HepG2 (cell line): Measurements from ENCODE around the gene S100A8. TPM values are rescaled to one million over a fixed set of nuclear protein-coding genes. Genes with fewer than 3 reads are reported as not detected.

Experiments used
- ATAC-seq: fragments of 200-7000 bp; cut with Tn5 transposase; 3 replicates; pipeline ENCODE4 v1.9.1; 2020; ENCODE audit warnings: mild to moderate bottlenecking, moderate library complexity
- BruUV-seq: library from RNA; stranded (reverse); fragments of 400-500 nt; replicated peaks from 2 replicates; lab custom pipeline; 2021; lab: Mats Ljungman, UMichigan
- CTCF ChIA-PET: fragments of 300-600 bp; formaldehyde crosslinking; extraction: SDS; loops from one replicate; lab custom pipeline; 2021; ENCODE audit warnings: low total read pairs, inconsistent platforms, low intra/inter-chr PET ratio; lab: Yijun Ruan, JAX
- POLR2A ChIA-PET: fragments of 350-600 bp; sonication (Branson Sonifier 250); formaldehyde crosslinking; loops from one replicate; lab custom pipeline; 2020; ENCODE audit warnings: antibody characterized with exemption, inconsistent platforms; lab: Yijun Ruan, JAX
- DNase-seq: peaks from one replicate; pipeline ENCODE4 v3.0.0-alpha.2; 2015; ENCODE audit warnings: low spot score
- FAIRE-seq: peaks from 3 replicates; lab custom pipeline; 2011; peaks lifted over from hg19 to GRCh38; lab: Jason Lieb, UNC
- H2AFZ ChIP-seq: one replicate; pipeline ENCODE4 v1.6.1; 2011; ENCODE audit warnings: low read length, inconsistent platforms
- H3K27ac ChIP-seq: fragments of 300-600 bp; 3 replicates; pipeline ENCODE4 v1.8.0; 2011; ENCODE audit warnings: mixed run types, mild to moderate bottlenecking, mixed read lengths, low read length, inconsistent platforms; ENCODE audit not compliant: insufficient read depth; ENCODE audit errors: extremely low read length
- H3K27me3 ChIP-seq, 2 experiments: fragments of 200-600 bp in 1 of 2; 2 replicates in 1 of 2; 3 replicates in 1 of 2; pipeline versions ENCODE4 v1.6.0 to v1.8.0; 2011; ENCODE audit warnings: low read length in 2 of 2, mild to moderate bottlenecking in 2 of 2, moderate library complexity in 2 of 2, inconsistent platforms in 1 of 2; ENCODE audit not compliant: insufficient read depth in 2 of 2, control insufficient read depth in 1 of 2
- H3K36me3 ChIP-seq, 2 experiments: fragments of 200-600 bp in 1 of 2; replicated peaks in 1 of 2; 2 replicates in 1 of 2; 3 replicates in 1 of 2; pipeline versions ENCODE4 v1.5.1 to v1.8.0; 2011; ENCODE audit warnings: low read length in 2 of 2, inconsistent platforms in 1 of 2; ENCODE audit not compliant: insufficient read depth in 2 of 2, control insufficient read depth in 1 of 2
- H3K4me1 ChIP-seq: 2 replicates; pipeline ENCODE4 v1.5.1; 2012; ENCODE audit warnings: low read length, inconsistent platforms; ENCODE audit not compliant: insufficient read depth
- H3K4me2 ChIP-seq: 2 replicates; pipeline ENCODE4 v1.6.0; 2011; ENCODE audit warnings: low read depth, low read length, inconsistent platforms
- H3K4me3 ChIP-seq, 3 experiments: fragments of 200-600 bp in 1 of 3; sonication (generic), shearing (Covaris generic) in 1 of 3; replicated peaks in 1 of 3; 2 replicates each; pipeline ENCODE4 v1.5.1; 2011 to 2016; ENCODE audit warnings: low read length in 3 of 3, inconsistent platforms in 2 of 3, low read depth in 2 of 3, mild to moderate bottlenecking in 2 of 3, control low read depth in 1 of 3, mixed read lengths in 1 of 3; ENCODE audit not compliant: insufficient read depth in 1 of 3
- H3K79me2 ChIP-seq: one replicate; pipeline ENCODE4 v1.6.1; 2011; ENCODE audit warnings: low read length, inconsistent platforms; ENCODE audit not compliant: insufficient read depth
- H3K9ac ChIP-seq: 2 replicates; pipeline ENCODE4 v1.6.0; 2011; ENCODE audit warnings: mild to moderate bottlenecking, low read depth, low read length, inconsistent platforms; ENCODE audit not compliant: insufficient read depth
- H3K9me3 ChIP-seq: 2 replicates; pipeline ENCODE4 v1.5.1; 2012; ENCODE audit warnings: mild to moderate bottlenecking, low read length
- H4K20me1 ChIP-seq: 2 replicates; pipeline ENCODE4 v1.6.0; 2011; ENCODE audit warnings: inconsistent platforms, mild to moderate bottlenecking, low read length, moderate library complexity; ENCODE audit not compliant: insufficient read depth
- CTCF ChIP-seq: sonication (generic); formaldehyde crosslinking; IDR thresholded peaks from 2 replicates; pipeline ENCODE4 v1.5.0; 2020; ENCODE audit warnings: mild to moderate bottlenecking, missing genetic modification reagents, moderate library complexity
- FOXP4 ChIP-seq: sonication (generic); formaldehyde crosslinking; IDR thresholded peaks from 2 replicates; pipeline ENCODE4 v1.4.0; 2020; ENCODE audit warnings: missing genetic modification reagents
- HHEX ChIP-seq: IDR thresholded peaks from 2 replicates; pipeline ENCODE4 v1.6.1; 2016; ENCODE audit warnings: control low read depth
- IKZF1 ChIP-seq: fragments of 450-650 bp; IDR thresholded peaks from 2 replicates; pipeline ENCODE4 v1.7.1; 2016
- KAT7 ChIP-seq: IDR thresholded peaks from 2 replicates; pipeline ENCODE4 v1.6.1; 2018; ENCODE audit warnings: borderline replicate concordance, missing compliant biosample characterization
- SAFB2 ChIP-seq: sonication (generic); formaldehyde crosslinking; IDR thresholded peaks from 2 replicates; pipeline ENCODE4 v1.5.1; 2020; ENCODE audit warnings: missing genetic modification reagents, low read depth, mild to moderate bottlenecking, borderline replicate concordance
- SMAD9 ChIP-seq: sonication (generic); formaldehyde crosslinking; IDR thresholded peaks from 2 replicates; pipeline ENCODE4 v1.5.1; 2020; ENCODE audit warnings: mild to moderate bottlenecking, missing genetic modification reagents
- TEAD2 ChIP-seq: sonication (generic); formaldehyde crosslinking; IDR thresholded peaks from 2 replicates; pipeline ENCODE4 v1.9.0; 2021; ENCODE audit warnings: missing genetic modification reagents
- TGIF2 ChIP-seq: IDR thresholded peaks from 2 replicates; pipeline ENCODE4 v1.6.1; 2016; ENCODE audit warnings: control low read depth, missing compliant biosample characterization
- ZNF556 ChIP-seq: sonication (generic); formaldehyde crosslinking; IDR thresholded peaks from 2 replicates; pipeline ENCODE4 v1.4.0; 2020; ENCODE audit warnings: mild to moderate bottlenecking, missing genetic modification reagents, borderline replicate concordance
- ZNF850 ChIP-seq: sonication (generic); formaldehyde crosslinking; conservative IDR thresholded peaks from 2 replicates; pipeline ENCODE4 v1.9.0; 2021; ENCODE audit warnings: mild to moderate bottlenecking, missing genetic modification reagents
- WGBS: methylation state at CpG from one replicate; pipeline ENCODE4 v1.1.6; 2017; ENCODE audit warnings: low lambda C conversion rate; 5-methylcytosine and 5-hydroxymethylcytosine counted together
- in situ Hi-C: cut with HindIII; loops from 2 replicates; pipeline ENCODE4 v1.10.0; 2017; ENCODE audit warnings: low pct_unique_long_range_greater_than_20kb; ENCODE audit not compliant: extremely low pct_ligation_motif_present
- intact Hi-C: fragments of 100-400 bp; cut with micrococcal nuclease; formaldehyde crosslinking; loops from one replicate; pipeline ENCODE4 v1.10.0; 2022; ENCODE audit not compliant: unreplicated experiment
- polyA plus RNA-seq, 8 experiments: library from polyadenylated mRNA; depleted of rRNA in 3 of 8; stranded (reverse) in 7 of 8; unstranded in 1 of 8; fragments of >200 nt; fragmentation: Illumina TruSeq in 4 of 8; extraction: Trizol in 4 of 8; gene quantifications; 2 replicates each; pipeline versions ENCODE4 v1.2.1 to v1.2.3, GENCODE V29; 2011 to 2016; ENCODE audit warnings: low read depth in 4 of 8, missing spikeins in 1 of 8, mixed read lengths in 1 of 8; ENCODE audit not compliant: insufficient read depth in 1 of 8
- total RNA-seq, 5 experiments: library from RNA; depleted of rRNA; stranded (reverse); fragments of >200 nt; fragmentation: Illumina TruSeq; extraction: Trizol; gene quantifications; 2 replicates each; pipeline ENCODE4 v1.2.3, GENCODE V29; 2016; ENCODE audit warnings: low read depth in 1 of 5

S100A8 gene
- total and polyA plus RNA-seq, 2 of the 13 experiments (the other 11 are each of a cell fraction or from before 2014, with no cell fraction given), result not detected

GRCh38 chr1:153372571-153372970 lies 18.3 kb downstream of the S100A8 start:
- Histone ChIP-seq H2AFZ (no peak overlapping the region), H4K20me1 (no peaks in the 10 kb centered on the region), H3K27me3 (no peaks in the 10 kb centered on the region; a peak in 1 of 5 replicates), H3K4me2 (no peak overlapping the region), H3K4me1 (no peaks in the 10 kb centered on the region), H3K27ac (no peak overlapping the region), H3K4me3 (no peak overlapping the region), H3K79me2 (no peaks in the 10 kb centered on the region), H3K9me3 (no peaks in the 10 kb centered on the region), H3K36me3 (no peaks in the 10 kb centered on the region), H3K9ac (no peak overlapping the region)
- ATAC-seq (no peak), DNase-seq (no peak), FAIRE-seq (no peak)
- 2% methylated on average over 2 of the region's 2 CpGs for WGBS
- in situ Hi-C loops (no loop called here), intact Hi-C loops (no loop called here)
- no TSS peak for BruUV-seq
- TF ChIP-seq SAFB2 (CRISPR knock-in tag) (no peak), SMAD9 (CRISPR knock-in tag) (no peak), TEAD2 (CRISPR knock-in tag) (no peak), ZNF556 (CRISPR knock-in tag) (no peak), ZNF850 (CRISPR knock-in tag) (no peak), CTCF (CRISPR knock-in tag) (no peak), KAT7 (no peak), FOXP4 (CRISPR knock-in tag) (no peak), HHEX (no peak), IKZF1 (no peak), TGIF2 (CRISPR knock-in tag) (no peak)
- ChIA-PET POLR2A (no interaction called here), CTCF (no interaction called here)
